GM18498 (cell line): ENCODE data around the gene MUC5B.
"Not testable (repeated sequence)": the region's sequence is repeated elsewhere in the genome, so short reads cannot be mapped to it uniquely, and the experiment has no call there.

ENCODE experiments used
- ATAC-seq: cut with Tn5 transposase; IDR thresholded peaks from one replicate; pipeline ENCODE4 v1.9.1; 2021; ENCODE audit warnings: mild to moderate bottlenecking, moderate library complexity; ENCODE audit not compliant: unreplicated experiment

The MUC5B gene

GRCh38 chr11:1222491-1223345, at the start of gene MUC5B:
MUC5B (plus strand) TSS chr11:1223066; CDS start chr11:1223124, 58 bp downstream.
- ATAC-seq, result no peak

GRCh38 chr11:1173396-1173795, 49.5 kb upstream of the MUC5B start:
- not testable (repeated sequence) for ATAC-seq

- no peak for ATAC-seq
Observed at GRCh38 chr11:1174441-1175370, 48.2 kb upstream of the MUC5B start.

- ATAC-seq, result no peak
Observed at GRCh38 chr11:1175461-1176223, 47.2 kb upstream of the MUC5B start.

- ATAC-seq, result no peak
Observed at GRCh38 chr11:1176224-1177019, 46.4 kb upstream of the MUC5B start.

- ATAC-seq, result no peak
Observed at GRCh38 chr11:1177020-1177770, 45.7 kb upstream of the MUC5B start.

GRCh38 chr11:1177771-1178090, 45.1 kb upstream of the MUC5B start:
- ATAC-seq, result no peak

- no peak for ATAC-seq
Observed at GRCh38 chr11:1178201-1178885, 44.5 kb upstream of the MUC5B start.

GRCh38 chr11:1178906-1179305, 44.0 kb upstream of the MUC5B start:
- no peak for ATAC-seq

GRCh38 chr11:1179641-1180040, 43.2 kb upstream of the MUC5B start:
- no peak for ATAC-seq

GRCh38 chr11:1180171-1180570, 42.7 kb upstream of the MUC5B start:
- ATAC-seq, result no peak

- ATAC-seq, result no peak
Observed at GRCh38 chr11:1180947-1181391, 41.9 kb upstream of the MUC5B start.

- no peak for ATAC-seq
Observed at GRCh38 chr11:1181420-1181819, 41.4 kb upstream of the MUC5B start.

- no peak for ATAC-seq
Observed at GRCh38 chr11:1181853-1182535, 40.9 kb upstream of the MUC5B start.

- not testable (repeated sequence) for ATAC-seq
Observed at GRCh38 chr11:1184139-1184538, 38.7 kb upstream of the MUC5B start.

- ATAC-seq, result not testable (repeated sequence)
Observed at GRCh38 chr11:1188451-1189130, 34.3 kb upstream of the MUC5B start.

- ATAC-seq, result not testable (repeated sequence)
Observed at GRCh38 chr11:1189816-1190215, 33.0 kb upstream of the MUC5B start.
